ENCODE data around the gene AGMO.

DNA sequence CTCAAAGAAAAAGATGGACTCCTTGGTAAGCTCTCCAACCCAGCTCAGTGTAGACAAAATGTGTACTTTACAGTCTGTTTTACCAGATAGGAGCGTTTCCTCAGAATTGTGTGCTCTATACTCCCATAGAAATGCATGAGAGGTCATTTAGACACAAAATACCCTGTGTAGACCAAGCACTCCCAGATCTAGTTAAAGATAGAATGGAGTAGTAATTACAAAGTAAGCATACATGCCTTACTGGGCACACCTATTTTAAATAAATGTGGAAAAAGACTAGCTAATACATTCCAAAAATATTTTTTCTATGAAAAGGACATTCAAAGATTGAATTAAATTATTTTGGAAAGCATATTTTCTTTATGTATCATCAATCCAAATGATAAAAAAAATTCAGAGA is 387.3 kb downstream of the AGMO start:
- TF ChIP-seq, protein P1, sequence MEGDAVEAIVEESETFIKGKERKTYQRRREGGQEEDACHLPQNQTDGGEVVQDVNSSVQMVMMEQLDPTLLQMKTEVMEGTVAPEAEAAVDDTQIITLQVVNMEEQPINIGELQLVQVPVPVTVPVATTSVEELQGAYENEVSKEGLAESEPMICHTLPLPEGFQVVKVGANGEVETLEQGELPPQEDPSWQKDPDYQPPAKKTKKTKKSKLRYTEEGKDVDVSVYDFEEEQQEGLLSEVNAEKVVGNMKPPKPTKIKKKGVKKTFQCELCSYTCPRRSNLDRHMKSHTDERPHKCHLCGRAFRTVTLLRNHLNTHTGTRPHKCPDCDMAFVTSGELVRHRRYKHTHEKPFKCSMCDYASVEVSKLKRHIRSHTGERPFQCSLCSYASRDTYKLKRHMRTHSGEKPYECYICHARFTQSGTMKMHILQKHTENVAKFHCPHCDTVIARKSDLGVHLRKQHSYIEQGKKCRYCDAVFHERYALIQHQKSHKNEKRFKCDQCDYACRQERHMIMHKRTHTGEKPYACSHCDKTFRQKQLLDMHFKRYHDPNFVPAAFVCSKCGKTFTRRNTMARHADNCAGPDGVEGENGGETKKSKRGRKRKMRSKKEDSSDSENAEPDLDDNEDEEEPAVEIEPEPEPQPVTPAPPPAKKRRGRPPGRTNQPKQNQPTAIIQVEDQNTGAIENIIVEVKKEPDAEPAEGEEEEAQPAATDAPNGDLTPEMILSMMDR (conservative IDR thresholded peaks at IDR 0.05 in 1 of 2, IDR thresholded peaks at IDR 0.05 in 1 of 2; ENCODE audit: extremely low read depth in 1 of 2, insufficient read depth in 1 of 2, low read depth in 1 of 2, low read length in 2 of 2) = no peak
- TF ChIP-seq EZH2 (IDR thresholded peaks at IDR 0.05; ENCODE audit: borderline replicate concordance, low read length) = no peak
